GM21825 (cell line): ENCODE results near the gene IL5RA.
A peak's percentile ranks its signal among the peaks of the same experiment; 100 is the strongest.

ENCODE experiments used
- ATAC-seq: cut with Tn5 transposase; IDR thresholded peaks from one replicate; pipeline ENCODE4 v1.9.1; 2021; ENCODE audit warnings: mild to moderate bottlenecking, moderate library complexity; ENCODE audit not compliant: unreplicated experiment

The IL5RA gene

GRCh38 chr3:3069723-3070122 lies 40.5 kb downstream of the IL5RA start:
- ATAC-seq, result no peak

GRCh38 chr3:3068358-3068881 lies 41.8 kb downstream of the IL5RA start:
- ATAC-seq, result no peak

DNA sequence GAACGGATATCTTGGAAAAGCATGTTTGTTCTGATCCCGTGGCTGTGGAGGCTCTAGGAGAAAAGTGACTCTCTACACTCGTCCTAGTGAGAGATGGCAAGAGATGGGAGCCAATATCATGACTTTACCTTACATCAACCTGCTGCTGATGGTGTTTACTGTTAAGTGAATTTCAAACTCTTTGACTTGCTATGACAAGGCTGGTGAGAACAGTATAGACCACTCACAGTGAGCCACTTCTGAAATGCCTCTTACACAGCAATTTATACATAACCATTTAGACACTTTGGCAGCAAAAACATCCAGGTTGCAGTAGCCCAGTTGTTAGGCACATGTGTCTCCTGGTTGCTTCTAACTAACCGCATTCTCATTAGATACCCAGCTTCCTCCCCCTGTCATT lies 43.3 kb downstream of the IL5RA start:
- ATAC-seq, result no peak

DNA sequence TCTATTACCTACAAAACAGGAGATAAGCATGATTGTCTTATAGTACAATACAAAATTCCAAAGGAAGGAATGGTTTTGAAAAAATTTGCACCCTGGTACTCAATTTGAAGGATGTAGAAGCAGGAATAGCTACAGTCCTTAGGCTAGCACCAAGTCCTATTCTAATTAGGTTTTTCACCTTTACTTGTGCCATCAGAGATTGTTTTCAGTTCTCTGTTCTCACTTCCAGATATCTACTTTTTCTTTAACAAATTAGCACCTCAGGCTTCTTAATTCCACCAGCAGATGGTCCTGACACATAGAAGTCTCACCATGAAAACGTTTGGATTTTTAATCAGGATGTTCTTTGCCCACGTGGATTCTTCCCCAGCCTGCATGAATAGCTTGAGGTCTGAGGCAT lies 43.8 kb downstream of the IL5RA start:
- peak; percentile 86 for ATAC-seq

DNA sequence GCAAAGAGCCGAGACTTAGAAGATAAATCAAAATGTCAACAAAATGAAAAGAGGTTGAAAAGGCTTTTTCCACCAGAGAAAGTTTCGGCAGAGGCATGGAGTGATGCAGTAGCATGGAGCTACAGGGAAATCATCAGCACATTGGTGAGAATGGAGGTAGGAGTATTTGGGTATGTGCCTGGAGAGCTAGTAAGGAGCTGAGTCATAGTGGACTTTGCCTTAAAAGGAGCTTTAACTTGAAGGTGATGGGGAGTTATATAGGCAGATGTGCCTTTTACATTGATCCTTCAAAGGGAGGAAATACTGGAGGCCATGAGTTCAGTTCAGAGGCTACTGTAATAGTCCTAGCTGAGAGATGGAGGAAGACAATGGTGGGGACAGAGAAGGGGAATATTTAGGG lies 44.3 kb downstream of the IL5RA start:
- no peak for ATAC-seq

- ATAC-seq, result no peak
These were observed 45.9 kb downstream of the IL5RA start for GRCh38 chr3:3064297-3064696.

- no peak for ATAC-seq
These were observed 50.5 kb downstream of the IL5RA start for GRCh38 chr3:3059645-3060044.

DNA sequence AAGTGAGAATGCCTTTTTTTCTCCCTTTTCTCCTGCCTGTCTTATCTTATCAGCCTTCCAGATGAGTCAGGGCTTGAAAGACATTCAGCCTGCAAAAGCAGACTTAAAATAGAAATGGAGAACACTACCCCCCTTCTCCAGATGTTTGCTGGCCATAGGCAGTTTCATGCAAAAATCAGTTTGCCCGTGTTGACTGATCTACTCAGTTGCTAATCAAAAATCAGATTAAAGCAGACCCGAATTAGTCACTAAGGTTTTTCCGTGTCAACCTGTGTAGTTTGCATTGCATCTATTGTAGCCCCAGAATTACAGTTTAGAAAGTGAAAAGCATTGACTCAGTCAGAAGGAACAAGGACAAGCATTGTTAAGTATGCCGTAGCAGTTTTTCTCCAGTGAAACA lies 56.2 kb downstream of the IL5RA start:
- ATAC-seq, result no peak

GRCh38 chr3:3038201-3038991 lies 71.8 kb downstream of the IL5RA start:
- ATAC-seq, result no peak

DNA sequence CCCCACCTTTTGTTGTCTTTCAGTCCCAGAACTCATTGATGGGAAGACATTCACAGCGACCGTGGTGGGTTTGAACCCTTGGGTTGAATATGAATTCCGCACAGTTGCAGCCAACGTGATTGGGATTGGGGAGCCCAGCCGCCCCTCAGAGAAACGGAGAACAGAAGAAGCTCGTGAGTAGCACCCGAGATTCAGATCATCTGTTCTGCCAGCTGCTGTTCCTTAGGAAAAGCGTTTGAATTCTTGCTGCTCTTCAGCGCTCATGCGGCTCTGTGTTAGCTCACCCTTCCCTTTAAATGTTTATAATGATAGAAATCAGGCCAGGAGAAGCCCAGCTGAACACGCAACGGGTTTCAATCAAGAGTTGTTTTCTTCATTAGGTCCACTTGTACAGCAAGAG lies 73.0 kb downstream of the IL5RA start:
- ATAC-seq, result no peak

GRCh38 chr3:3031326-3031725 lies 78.8 kb downstream of the IL5RA start:
- no peak for ATAC-seq

DNA sequence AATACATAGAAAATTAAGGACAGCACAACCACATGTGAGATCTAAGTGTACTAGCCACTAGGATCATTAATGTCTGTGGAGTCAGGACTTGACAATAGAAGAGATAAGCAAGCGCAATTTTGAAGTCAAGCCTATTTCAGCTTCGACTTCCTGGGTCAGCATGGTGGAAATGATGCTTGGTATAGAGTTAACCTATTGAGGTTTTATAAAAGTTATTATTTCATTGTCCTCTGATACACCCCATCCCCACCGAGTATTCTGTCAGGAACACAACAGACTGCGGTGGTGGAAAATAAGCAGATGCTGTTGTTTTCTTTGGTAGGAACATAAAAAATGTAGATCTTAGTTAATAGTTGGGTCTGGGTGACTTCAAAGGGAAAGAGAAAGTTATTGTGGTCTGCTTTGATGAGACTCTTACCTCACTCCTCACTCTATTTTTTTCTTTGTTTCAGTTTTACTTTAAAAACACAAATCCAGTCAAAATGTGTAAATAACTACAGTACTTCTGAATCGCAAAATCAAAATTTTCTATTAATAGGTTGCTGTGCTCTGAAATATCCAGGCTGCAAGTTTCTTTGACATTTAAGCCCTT lies 82.1 kb downstream of the IL5RA start:
- ATAC-seq, result peak; percentile 96

DNA sequence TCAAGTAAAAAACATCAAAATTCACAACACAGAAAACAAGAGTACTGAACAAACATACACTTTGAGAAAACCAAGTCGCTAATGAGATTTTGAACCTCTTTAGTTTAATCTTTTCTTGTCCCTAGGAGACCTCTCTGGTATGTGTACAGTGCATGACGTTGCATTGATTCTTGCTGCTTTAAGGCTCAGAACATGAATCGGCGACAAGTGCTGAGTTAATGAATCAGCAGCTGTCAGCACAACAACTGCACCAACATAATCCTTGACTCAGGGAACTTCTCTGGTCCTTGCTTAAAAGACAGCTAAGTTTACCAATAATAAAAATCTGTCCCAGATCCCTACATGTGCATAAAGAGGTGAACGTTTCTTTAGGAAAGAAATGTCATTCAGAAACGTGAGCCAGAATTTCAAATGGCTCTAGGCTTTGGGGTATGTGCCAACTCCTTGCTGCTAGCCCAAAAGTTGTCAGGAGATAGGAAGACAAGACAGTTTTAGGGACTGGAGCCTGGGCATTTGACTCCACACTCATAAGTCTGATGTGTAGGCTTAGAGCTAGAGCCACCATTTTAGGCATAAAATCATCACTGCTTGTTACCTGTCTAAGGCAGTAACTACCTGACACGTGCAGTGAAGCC lies 86.9 kb downstream of the IL5RA start:
- no peak for ATAC-seq

DNA sequence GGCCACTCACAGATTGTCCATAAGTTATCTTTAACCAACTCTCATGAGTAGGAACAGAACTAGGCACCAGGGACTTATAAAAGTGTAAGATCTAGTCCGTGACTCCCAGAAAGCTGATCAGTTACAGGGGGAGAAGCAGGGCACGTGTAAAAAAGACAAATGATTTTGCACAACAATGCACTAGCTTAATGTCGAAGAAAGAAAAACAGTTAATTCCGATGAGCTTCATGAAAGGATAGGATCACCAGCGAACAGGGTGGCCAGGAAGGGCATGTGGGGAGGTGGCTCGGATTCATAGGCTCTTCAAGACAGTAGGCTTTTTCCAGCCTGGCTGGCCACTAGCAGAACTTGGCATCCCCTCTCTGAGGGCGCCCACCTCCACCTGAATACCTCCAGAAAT lies 90.0 kb downstream of the IL5RA start:
- no peak for ATAC-seq
